Right cardiac atrium (tissue), 5 donors: ENCODE results near the gene KRTAP24-1. TPM values are rescaled to one million over a fixed set of nuclear protein-coding genes. Genes with fewer than 3 reads are reported as not detected.

Experiments
- ATAC-seq, 2 donors: fragments of 200-7000 bp; cut with Tn5 transposase; one replicate each; pipeline versions ENCODE4 v1.8.0 to v1.9.1; 2020; ENCODE audit warnings: moderate library complexity in 2 of 2, mild to moderate bottlenecking in 1 of 2
- DNase-seq, 3 donors: peaks; one replicate each; pipeline ENCODE4 v3.0.0-alpha.2; 2020
- H3K27ac ChIP-seq: one replicate; pipeline ENCODE4 v1.5.1; 2013; ENCODE audit warnings: mild to moderate bottlenecking, low read length, control low read depth, moderate library complexity
- H3K27me3 ChIP-seq: one replicate; pipeline ENCODE4 v1.6.1; 2013; ENCODE audit not compliant: control insufficient read depth, insufficient read depth
- H3K4me1 ChIP-seq: one replicate; pipeline ENCODE4 v1.6.1; 2013; ENCODE audit warnings: low read length; ENCODE audit not compliant: control insufficient read depth, insufficient read depth
- H3K4me3 ChIP-seq: one replicate; pipeline ENCODE4 v1.5.1; 2013; ENCODE audit warnings: low read length, control low read depth
- H3K9me3 ChIP-seq: one replicate; pipeline ENCODE4 v1.6.1; 2013; ENCODE audit warnings: low read length; ENCODE audit not compliant: control insufficient read depth
- WGBS: extraction: QIAGEN DNeasy Blood & Tissue Kit; methylation state at CpG from one replicate; pipeline ENCODE4 v1.1.7; 2013; 5-methylcytosine and 5-hydroxymethylcytosine counted together
- intact Hi-C, 4 donors: fragments of 100-400 bp; cut with DNase I; formaldehyde crosslinking; loops; one replicate each; pipeline versions ENCODE4 v1.11.0 to v1.14.0; 2022 to 2023
- long read RNA-seq, 4 donors: library from polyadenylated mRNA; unstranded; transcript quantifications; one replicate each; pipeline ENCODE4 v2.0.0, GENCODE V29; 2020 to 2021
- polyA plus RNA-seq: library from polyadenylated mRNA; stranded (reverse); fragments of 200-250 nt; gene quantifications from one replicate; pipeline ENCODE4 v1.2.3, GENCODE V29; 2013
- total RNA-seq, 4 donors: library from RNA; stranded (reverse); fragmentation: NEBNext Ultra II Directional; extraction: Animal tissue kit (Norgen Biotek cat#: 25700); gene quantifications; one replicate each; pipeline ENCODE4 v1.2.1, GENCODE V29; 2021
- donor health status: healthy with polysubstance abuse.
- donor health status: DM: no; HTN: yes; CAD: no.
- donor health status: DM: no; HTN: no; CAD: no.
- donor health status: DM: no; HTN: yes; CAD: no; lungs with severe emphysema.
- donor health status: DM: yes; HTN: yes; CAD: no.

The KRTAP24-1 gene, protein sequence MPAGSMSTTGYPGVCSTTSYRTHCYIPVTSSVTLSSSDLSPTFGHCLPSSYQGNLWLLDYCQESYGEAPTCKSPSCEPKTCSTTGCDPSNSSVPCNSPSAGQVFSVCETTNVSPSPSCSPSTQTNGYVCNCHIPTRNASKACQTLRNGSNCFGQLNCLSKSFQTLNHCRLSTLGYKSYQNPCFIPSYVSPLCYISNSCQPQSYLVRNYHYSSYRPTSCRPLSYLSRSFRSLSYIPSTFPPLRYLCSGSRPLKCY
- total RNA-seq (not detected), polyA plus RNA-seq (not detected)
- long read RNA-seq, donor 1: 0 reads
- long read RNA-seq, donor 2: 0 reads
- long read RNA-seq, donor 3: 0 reads
- long read RNA-seq, donor 4: 0 reads

DNA sequence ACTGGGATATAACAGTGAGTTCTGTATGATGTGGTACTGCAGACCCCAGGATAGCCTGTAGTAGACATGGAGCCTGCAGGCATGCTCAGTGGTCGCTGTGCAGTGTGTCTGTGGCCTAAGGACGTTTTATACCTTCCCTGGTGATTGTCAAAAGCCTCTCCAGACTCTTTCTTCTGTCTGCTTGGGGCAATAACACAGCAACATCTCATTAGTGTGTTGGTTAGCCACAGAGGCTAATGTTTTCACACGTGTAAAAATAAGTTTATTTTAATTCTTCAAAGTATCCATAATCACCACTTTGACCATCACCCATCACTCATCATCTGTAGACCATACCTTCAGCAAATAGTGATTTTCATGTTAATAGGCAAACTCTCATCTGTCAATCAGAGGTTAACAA is at the start of gene KRTAP24-1:
TSS of gene KRTAP24-1 (minus strand) at position 101 of the 400 bp plus-strand sequence. CDS start at position 83, 18 bp downstream.
- Histone ChIP-seq H3K4me1 (no peaks in the 10 kb centered on the region), H3K9me3 (no peaks in the 10 kb centered on the region), H3K27ac (no peak within 1 kb of the TSS), H3K4me3 (no peak within 1 kb of the TSS), H3K27me3 (no peaks in the 10 kb centered on the region)
- WGBS: 51% methylated on average over 3 of the region's 3 CpGs
- intact Hi-C loops: no loop called here
- DNase-seq (no peak), ATAC-seq (no peak)

DNA sequence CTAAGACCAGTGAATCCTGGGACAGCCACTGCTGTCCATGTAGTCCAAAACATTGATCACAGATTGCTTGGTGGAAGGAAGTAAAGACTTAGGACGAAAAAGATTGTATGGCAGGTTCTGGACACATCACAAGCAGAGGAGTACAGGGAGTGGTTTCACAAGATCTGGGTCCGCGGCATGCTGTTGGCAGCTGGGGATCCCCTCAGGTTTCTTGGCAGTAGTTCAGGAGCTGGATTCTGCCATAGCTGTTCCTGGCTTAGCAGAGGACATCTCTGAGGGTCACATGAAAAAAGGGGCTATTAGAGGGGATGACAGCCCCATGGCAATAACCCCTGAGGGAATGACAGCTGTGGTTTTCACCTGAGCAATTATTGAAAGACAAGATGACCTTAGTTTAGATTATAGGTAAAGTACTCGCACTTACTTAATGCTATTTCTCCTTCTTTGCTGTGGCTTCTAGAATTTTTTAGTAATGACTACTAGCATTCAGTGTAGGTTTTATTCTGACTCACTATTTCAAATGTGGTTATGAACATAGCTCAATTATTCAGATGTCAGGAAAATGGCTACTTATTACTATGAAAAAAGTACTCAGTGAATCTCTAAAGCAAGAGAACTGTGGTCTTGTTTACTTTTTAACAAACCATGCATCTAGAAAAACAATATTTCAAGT is 46.6 kb upstream of the KRTAP24-1 start:
- no peaks in the 10 kb centered on the region for H3K9me3 ChIP-seq
- no peak overlapping the region for H3K27ac ChIP-seq
- WGBS: 75% methylated on average over 4 of the region's 4 CpGs
- no peaks in the 10 kb centered on the region for H3K27me3 ChIP-seq
- intact Hi-C loops: no loop called here
- ATAC-seq: no peak
- no peak overlapping the region for H3K4me3 ChIP-seq
- no peak for DNase-seq
- H3K4me1 ChIP-seq: peaks cover 2% of the 10 kb centered on the region

DNA sequence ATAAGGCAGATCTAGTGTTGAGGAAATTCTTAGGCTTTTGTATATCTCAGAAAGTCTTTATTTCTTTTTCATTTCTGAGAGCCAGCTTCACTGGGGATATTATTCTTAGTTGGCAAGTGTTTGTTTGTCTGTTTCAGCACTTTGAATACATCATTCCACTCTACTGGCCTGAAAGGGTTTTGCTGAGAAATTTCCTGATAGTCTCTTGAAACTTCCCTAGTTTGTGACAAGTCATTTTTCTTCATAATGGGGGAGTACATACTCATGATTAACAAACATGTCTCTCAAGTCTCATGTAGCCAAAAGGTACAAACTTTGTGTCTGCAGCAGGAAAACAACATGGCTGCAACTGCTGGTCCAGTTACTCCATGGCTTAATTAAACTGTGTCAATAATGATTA is 43.6 kb upstream of the KRTAP24-1 start:
- no peak overlapping the region for H3K27ac ChIP-seq
- H3K4me3 ChIP-seq: no peak overlapping the region
- ATAC-seq (no peak), DNase-seq (no peak)
- intact Hi-C loops: no loop called here
- H3K27me3 ChIP-seq: no peaks in the 10 kb centered on the region
- no peaks in the 10 kb centered on the region for H3K4me1 ChIP-seq
- H3K9me3 ChIP-seq: no peaks in the 10 kb centered on the region

DNA sequence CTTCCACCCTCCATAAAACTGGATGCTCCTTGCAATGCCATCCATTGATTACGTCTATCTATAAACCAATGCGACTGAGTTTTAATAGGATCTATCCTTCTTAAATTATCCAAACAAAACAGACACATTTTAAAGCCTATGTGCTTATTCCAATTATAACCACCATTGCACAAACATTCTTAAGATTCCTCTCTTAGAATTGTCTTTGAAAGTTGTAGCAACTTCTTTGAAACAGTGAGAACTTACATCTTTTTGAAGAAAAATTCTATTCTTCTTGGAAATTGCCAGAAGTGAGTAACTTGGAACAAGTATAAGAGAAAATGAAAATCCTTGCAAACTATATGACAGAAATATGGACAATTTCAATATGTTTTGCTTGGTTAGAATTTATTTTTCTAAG is 37.5 kb upstream of the KRTAP24-1 start, which contains the start of gene KRTAP26-1:
TSS of gene KRTAP26-1 (minus strand) at position 101 of the 400 bp plus-strand sequence. CDS start 280 bp downstream, outside the sequence.
- Histone ChIP-seq H3K9me3 (no peaks in the 10 kb centered on the region), H3K27ac (no peak within 1 kb of the TSS), H3K4me3 (no peak within 1 kb of the TSS), H3K4me1 (no peaks in the 10 kb centered on the region), H3K27me3 (no peaks in the 10 kb centered on the region)
- intact Hi-C loops: no loop called here
- DNase-seq (no peak), ATAC-seq (no peak)
- WGBS: 85% methylated on average over 2 of the region's 2 CpGs

DNA sequence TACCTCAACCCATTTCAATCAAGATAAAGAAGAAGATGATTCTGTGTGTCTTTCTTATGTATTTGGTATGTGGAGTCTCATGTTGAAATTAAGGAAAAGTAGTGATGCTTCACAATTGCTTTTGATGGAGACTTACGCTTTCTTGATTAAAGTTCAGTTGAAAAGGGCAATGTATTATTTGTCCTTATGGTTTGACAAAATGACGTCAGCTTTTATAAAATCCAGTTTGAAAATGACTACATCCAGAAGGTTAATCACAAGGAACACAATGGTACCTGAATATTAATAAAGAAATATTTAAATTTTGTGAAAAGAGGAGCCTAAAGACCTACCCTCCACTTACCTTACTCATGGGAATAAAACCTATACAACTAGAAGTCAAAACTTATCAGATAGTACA is 33.0 kb upstream of the KRTAP24-1 start:
- H3K9me3 ChIP-seq: no peaks in the 10 kb centered on the region
- DNase-seq (no peak), ATAC-seq (no peak)
- H3K4me1 ChIP-seq: no peaks in the 10 kb centered on the region
- H3K4me3 ChIP-seq: no peak overlapping the region
- intact Hi-C loops: no loop called here
- H3K27ac ChIP-seq: no peak overlapping the region
- no peaks in the 10 kb centered on the region for H3K27me3 ChIP-seq
- WGBS: 91% methylated on average over 2 of the region's 2 CpGs

DNA sequence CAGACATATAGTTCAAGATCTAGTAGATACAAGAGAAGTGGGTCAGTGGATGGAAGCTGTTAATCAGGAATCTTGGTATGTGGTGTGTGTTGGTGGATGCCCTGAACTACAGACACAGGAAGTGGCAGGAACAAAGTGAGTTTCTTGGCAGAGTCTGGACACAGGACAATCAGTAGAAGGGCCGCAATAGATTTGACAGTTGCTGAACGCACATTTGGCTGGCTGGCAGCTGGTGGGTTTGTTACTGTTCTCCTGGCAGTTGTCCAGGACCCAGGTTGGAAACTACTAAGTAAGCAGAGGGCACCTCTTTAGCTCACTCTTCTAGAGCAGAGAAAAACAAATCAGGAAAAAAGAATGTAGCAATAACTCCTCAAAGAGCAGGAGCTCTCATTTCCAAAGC is 24.1 kb upstream of the KRTAP24-1 start:
- intact Hi-C loops: no loop called here
- Histone ChIP-seq H3K9me3 (no peaks in the 10 kb centered on the region), H3K27ac (no peak overlapping the region), H3K4me3 (no peak overlapping the region), H3K27me3 (no peaks in the 10 kb centered on the region), H3K4me1 (no peaks in the 10 kb centered on the region)
- whole genome bisulfite sequencing: 35% methylated on average over 2 of the region's 2 CpGs
- ATAC-seq (peak in 1 of 2 donors; percentile 45), DNase-seq (peak in 1 of 3 donors; percentile 11)

DNA sequence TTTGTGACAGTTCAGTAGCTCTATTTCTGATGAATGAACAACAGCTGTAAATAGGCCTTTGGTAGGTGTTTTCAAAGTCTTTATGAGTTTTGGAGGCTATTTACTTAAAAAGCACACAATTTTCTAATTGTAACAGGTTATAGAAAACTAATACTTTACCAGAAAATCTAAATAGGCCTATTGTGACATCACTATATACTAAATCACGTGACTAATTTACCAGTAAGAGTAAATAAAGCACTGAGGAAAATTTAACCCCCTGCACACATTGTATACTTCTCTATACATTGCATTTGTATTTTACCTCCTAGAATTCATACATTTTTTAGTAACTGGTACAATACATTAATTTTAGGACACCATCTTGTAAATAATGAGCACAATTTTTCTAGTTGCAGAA is 22.4 kb upstream of the KRTAP24-1 start:
- intact Hi-C loops: no loop called here
- no peak overlapping the region for H3K27ac ChIP-seq
- DNase-seq: no peak
- ATAC-seq: no peak
- H3K4me3 ChIP-seq: no peak overlapping the region
- 49% methylated on average over 1 of the region's 1 CpG for WGBS
- no peaks in the 10 kb centered on the region for H3K4me1 ChIP-seq
- H3K9me3 ChIP-seq: no peaks in the 10 kb centered on the region
- H3K27me3 ChIP-seq: no peaks in the 10 kb centered on the region

DNA sequence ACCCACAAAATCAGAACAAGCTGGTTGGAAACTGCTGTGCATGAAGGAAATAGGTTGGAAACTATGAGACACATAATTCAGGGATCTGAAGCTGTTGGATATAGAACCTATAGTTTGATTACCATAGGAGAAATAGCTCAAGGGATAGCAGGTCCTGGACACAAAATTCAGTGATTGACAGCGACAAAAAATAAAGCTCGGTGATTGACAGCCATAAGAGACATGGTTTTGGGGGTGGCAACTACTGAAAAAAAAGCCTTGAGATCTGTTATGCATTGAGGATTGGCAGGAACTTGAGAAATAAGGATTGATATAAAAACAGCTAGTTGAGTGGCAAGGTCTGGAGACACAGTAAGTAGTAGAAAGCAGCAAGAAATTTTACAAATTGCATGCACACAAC is 6.5 kb upstream of the KRTAP24-1 start, which contains the start of gene KRTAP25-1:
TSS of gene KRTAP25-1 (minus strand) at position 300 of the 400 bp plus-strand sequence. CDS start at position 276, 24 bp downstream.
- Histone ChIP-seq H3K9me3 (no peaks in the 10 kb centered on the region), H3K27ac (no peak within 1 kb of the TSS), H3K27me3 (no peaks in the 10 kb centered on the region), H3K4me3 (no peak within 1 kb of the TSS), H3K4me1 (no peaks in the 10 kb centered on the region)
- ATAC-seq: no peak
- DNase-seq: no peak
- intact Hi-C loops: no loop called here
- 87% methylated on average over 2 of the region's 2 CpGs for WGBS

DNA sequence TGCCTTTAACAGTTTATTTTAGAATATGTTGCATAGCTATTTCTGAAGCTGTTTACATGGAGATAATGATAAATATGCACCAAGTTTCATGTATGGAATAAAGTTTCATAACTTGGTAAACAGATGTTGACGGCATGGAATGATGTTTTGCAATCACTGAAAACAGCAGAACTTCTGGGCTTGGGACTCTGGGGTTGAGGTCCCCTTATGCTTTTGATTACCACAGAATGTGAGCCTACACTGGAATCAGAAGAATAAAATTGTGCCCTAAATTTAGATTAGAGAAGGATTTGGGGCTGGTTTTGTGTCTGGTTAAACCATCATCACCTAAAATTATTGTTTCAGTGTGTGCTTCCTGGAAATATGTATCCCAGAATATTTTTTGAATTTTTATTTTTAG is 11.1 kb downstream of the KRTAP24-1 start:
- WGBS: 72% methylated on average over 1 of the region's 1 CpG
- no peaks in the 10 kb centered on the region for H3K27me3 ChIP-seq
- intact Hi-C loops: no loop called here
- no peak overlapping the region for H3K27ac ChIP-seq
- H3K9me3 ChIP-seq: no peaks in the 10 kb centered on the region
- H3K4me3 ChIP-seq: no peak overlapping the region
- ATAC-seq: no peak
- no peaks in the 10 kb centered on the region for H3K4me1 ChIP-seq
- no peak for DNase-seq

DNA sequence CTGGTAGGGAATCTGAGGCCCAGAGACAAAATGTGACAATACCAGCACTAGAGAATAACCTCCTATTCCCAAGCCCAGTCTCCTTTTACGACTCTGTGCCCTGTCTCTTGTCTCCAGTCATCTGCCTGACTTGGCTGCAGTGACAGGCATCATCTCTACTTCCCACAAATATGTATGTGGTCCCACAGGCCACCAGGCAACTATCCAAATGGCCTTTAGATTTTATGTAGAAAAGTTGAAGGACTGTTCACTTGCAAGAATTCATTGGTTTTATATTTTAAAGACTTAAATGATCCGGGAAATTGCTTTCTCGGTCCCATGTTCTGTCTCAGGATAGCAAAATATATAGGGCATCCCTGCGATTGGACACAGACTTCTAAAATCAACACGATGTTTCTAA is 11.6 kb downstream of the KRTAP24-1 start:
- Histone ChIP-seq H3K27me3 (no peaks in the 10 kb centered on the region), H3K4me3 (no peak overlapping the region), H3K4me1 (no peaks in the 10 kb centered on the region), H3K9me3 (no peaks in the 10 kb centered on the region), H3K27ac (no peak overlapping the region)
- 66% methylated on average over 5 of the region's 5 CpGs for WGBS
- ATAC-seq (no peak), DNase-seq (no peak)
- intact Hi-C loops: no loop called here

DNA sequence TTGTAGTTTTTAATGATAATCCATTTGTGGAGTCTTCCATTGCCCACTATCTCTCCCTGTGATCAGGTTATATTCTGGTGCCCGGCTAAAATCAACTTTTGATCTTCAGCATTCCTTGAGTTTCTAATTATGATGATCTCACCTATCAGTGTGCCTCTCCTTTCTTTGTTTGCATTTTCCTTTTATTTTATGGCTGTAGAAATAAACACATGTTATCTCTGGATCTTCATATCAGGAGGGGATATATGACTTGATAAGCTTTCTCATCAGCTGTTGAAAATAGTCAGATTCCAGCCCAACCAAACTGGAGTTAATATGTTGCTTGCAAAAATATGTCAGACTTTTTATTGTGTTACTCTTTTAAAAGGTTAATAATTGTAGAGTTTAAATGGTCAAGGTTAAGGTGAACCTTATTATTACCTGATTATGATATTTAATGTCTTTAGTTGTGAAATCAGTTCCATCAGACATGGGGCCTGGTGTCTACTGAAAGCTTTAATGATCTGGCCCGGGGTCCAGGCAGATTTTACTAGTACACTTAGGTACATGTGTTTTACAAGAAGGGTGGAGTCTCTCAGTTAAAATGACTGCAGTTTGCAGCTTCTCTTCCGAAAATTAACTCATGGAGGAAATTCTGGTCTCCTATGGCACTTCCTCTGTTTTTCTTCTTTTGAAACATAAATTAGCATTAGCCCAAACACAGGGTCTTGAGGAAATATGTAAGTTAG is 12.8 kb downstream of the KRTAP24-1 start:
- DNase-seq (no peak), ATAC-seq (no peak)
- Histone ChIP-seq H3K27me3 (no peaks in the 10 kb centered on the region), H3K4me3 (no peak overlapping the region), H3K27ac (no peak overlapping the region), H3K4me1 (no peaks in the 10 kb centered on the region), H3K9me3 (no peaks in the 10 kb centered on the region)
- intact Hi-C loops: no loop called here
- 68% methylated on average over 3 of the region's 3 CpGs for WGBS
